ENCODE measurements around the gene EXOC6B.
A peak's percentile ranks its signal among the peaks of the same experiment; 100 is the strongest.
"Not testable (repeated sequence)": the region's sequence is repeated elsewhere in the genome, so short reads cannot be mapped to it uniquely, and the experiment has no call there.

EXOC6B gene

DNA sequence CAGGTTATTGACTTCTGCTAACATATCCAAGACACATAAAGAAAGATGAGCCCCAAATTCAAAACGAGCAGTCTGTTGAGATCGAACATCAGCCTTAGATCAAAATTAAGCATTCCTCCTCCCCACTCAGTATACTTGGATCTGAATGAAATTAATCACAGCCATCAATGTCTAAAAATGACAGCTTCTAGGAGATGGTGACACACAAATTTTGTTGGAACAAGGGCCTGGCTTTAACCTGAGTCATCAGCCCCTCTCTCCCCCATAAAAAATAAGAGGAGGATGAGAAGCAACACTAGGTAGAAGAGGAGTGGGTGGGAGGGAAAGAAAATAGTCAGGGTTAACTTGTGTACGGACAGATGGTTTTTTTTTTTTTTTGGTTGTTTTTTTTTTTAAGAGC is 223.1 kb downstream of the EXOC6B start:
- DNase-seq, result no peak

DNA sequence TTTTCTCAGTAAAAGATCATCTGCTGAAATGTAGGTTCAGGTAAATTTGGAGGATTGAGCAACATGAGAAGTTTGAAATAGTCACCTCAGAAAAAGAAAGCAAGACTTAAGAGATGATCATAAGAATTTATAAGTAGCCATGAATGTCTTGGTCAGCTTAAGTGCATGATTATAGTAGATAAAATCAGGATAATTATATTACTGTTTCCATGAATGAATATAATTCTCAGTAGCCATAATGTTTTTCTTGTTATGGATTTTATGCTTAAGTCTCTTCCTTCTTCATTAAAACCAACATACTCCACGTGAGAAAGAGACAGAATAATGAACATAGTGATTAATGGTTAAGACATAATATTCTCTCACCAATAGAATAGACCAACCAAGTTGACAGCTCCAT is 223.7 kb downstream of the EXOC6B start:
- no peak for DNase-seq

DNA sequence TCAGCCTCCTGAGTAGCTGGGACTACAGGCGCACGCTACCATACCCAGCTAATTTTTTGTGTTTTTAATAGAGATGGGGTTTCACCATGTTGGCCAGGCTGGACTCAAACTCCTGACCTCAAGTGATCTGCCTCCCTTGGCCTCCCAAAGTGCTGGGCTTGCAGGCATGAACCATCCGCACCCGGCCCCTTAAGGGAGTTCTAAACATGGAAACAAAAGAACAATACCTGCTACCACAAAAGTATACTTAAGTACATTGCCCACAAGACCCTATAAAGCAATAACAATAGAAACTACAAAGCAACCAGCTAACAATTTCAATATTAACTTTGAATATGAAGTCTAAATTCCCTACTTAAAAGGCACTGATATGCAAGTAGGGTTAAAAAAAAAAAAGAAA is 242.0 kb downstream of the EXOC6B start:
- not testable (repeated sequence) for DNase-seq

DNA sequence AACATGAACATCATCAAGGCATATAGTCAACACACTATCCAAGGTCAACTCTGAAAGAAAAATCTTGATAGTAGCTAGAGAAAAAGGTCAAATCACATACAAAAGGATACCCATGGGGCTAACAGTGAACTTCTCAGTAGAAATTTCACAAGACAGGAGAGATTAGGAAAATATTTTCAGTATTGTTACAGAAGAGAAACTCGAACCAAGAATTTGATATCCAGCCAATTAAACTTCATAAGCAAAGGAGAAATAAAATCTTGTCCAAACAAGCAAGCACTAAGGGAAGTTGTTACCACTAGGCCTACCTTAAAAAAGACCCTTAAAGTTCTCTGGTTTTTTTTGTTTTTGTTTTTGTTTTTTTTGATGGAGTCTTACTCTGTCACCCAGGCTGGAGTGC is 242.5 kb downstream of the EXOC6B start:
- DNase-seq, result no peak

DNA sequence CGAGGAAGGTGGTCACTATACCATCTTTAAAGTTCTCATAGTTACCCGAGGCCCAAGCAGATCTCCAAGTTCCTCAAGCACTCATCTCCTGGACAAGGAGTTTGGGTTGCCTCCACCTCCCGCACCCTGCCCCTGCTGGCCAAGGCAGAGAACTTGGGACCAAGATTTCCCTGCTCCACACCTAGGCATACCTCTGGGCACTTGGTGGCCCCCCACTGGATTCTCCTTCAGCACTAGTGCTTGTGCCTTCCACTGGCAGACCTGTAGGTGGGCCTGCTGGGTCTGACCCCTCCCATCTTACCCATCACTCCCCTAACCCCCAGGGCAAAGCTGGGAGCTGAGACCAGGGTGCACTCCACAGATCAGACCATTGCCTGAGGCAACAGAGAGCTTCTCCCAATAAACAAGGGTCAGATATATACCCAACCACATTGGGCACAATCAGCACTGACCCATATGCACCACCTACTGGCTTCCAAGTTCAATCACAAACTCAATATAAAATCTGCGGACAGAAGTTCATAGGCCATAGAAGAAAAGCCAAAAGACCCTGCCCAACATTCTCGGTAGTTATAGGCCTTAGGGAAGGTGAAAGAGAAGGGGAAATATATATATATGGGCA is 244.2 kb downstream of the EXOC6B start:
- DNase-seq, result no peak

DNA sequence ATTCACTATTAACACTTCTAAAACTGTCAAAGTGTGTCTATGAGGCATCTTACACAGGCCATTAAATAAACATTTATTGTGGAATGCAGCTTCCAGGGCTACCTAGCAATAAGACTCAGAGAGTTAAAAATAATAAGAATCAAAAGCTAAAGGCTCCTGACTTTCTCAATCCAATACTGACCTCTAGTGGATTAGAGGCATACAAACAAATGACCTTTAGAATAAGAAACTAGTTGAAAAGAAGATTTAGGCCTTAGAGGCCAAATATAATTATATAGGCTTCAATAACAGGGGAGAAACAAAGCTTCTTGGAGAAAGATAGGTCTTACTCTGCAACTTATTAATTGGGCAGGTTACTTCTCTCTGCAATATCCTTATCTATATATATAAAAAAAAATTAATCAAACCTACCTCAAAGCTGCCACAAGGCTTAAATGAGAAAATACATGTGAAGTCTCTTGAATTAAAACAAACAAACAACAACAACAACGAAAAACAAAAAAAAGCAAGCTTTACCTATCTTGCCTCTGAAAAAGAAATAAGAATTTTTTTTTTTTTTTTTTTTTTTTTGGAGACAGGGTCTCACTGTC is 246.1 kb downstream of the EXOC6B start:
- DNase-seq, result peak; percentile 55

DNA sequence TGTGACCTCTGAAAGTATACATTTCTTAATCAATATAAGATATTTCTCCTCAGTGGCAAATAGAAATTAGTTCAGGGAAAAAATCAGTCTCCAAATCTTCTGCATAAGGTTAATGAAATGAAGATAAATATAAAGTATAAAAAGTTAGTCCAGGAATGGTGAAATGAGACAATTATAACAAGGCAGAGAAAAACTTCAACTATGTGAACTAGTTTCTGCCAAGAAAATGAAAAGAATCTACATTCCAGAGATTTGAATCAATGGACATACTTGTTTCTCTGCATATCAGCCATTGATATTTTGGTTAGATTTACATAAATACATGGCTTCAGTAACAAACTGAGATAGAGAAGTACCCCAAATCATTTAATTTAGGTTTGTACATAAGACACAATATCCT is 249.0 kb downstream of the EXOC6B start:
- DNase-seq, result peak; percentile 54

DNA sequence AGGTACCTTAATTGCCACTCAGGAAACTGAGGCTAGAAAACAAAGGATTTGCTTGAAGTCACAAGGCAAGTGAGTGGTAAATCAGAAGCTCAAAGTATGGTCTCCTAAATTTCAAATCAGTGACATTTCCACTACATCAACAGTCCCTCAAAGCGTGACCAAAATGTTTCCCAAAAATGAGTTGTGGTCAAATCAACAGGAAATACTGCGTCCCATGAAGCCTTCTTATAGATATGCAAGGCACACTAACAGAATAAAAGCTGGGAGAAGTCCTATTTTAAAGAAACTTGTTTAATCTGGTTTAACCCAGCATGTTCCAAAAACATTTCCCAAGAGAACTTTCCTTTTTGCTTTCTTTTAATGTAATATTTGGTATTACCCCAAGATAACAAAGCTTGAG is 249.4 kb downstream of the EXOC6B start:
- DNase-seq, result peak; percentile 7

DNA sequence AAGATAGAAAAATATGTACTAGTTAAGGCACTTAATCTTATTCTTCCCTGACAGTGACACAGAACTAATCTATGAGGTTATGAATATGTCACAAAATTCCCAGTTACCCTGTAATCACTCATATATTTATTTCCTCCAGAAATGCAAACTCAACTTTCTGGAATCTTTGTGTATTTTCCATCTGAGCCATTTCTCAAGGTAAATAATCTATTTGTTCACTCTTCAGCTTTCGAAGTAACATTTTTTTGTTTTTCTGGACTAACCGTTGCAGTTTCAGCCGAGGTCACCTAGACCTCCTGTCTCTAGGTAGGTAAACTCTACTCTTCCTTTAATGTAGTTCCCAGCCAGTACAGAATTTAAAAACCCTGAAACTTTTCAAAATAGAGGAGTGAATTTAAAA is 250.9 kb downstream of the EXOC6B start:
- no peak for DNase-seq

DNA sequence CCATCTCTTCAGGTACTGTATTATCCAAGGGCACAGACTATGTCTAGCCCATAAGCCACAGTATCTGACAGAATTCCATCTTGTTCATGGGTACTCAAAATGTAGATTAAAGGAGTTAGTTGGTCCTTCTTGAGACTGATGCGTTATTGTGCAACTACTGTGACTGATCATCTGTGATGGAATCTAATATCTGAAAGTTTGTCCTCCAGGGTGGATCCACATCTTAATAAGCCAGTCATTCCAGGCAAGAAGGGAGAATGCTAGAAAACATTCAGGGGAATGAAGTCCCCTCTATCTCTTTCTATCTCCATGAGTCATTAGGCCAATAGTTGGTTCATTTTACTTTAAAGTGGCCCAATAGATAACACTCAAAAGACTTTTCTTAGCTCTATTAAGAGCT is 252.6 kb downstream of the EXOC6B start:
- no peak for DNase-seq

DNA sequence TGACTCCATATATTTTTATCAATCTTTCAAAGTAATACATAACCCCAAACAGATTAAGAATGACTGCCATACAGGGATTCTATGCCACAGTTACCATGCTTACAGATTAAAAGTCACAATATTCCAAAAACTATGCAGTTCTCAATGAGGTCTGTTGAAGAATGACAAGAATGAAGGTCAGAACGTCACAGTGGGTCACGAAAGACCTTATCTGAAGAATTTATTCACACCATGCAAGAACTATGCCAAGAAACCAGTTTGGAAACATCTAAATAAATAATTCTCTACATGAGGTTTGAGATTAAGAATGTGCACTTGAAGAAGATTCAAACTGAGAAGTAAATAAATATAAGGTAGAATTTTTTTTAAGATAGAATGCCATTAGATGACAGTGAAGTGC is 253.3 kb downstream of the EXOC6B start:
- DNase-seq, result peak; percentile 14

DNA sequence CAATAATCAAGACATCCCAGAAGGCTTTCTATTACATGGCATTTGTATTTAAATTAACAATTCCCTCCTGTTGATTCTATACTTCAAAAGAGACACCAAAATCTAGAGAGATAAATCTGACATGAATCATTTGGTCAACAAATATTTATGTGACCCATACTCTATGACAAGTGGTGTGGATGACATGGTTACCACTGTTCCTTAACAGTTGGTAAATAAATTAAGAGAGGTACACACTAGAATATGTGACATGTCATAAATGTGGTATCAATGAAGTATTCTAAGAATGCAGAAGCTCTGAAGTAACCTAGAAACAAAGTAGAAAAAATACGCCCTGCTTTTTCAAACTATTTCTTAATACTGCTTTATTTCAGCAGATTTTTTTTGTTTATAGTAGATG is 255.4 kb downstream of the EXOC6B start:
- DNase-seq, result peak; percentile 9

DNA sequence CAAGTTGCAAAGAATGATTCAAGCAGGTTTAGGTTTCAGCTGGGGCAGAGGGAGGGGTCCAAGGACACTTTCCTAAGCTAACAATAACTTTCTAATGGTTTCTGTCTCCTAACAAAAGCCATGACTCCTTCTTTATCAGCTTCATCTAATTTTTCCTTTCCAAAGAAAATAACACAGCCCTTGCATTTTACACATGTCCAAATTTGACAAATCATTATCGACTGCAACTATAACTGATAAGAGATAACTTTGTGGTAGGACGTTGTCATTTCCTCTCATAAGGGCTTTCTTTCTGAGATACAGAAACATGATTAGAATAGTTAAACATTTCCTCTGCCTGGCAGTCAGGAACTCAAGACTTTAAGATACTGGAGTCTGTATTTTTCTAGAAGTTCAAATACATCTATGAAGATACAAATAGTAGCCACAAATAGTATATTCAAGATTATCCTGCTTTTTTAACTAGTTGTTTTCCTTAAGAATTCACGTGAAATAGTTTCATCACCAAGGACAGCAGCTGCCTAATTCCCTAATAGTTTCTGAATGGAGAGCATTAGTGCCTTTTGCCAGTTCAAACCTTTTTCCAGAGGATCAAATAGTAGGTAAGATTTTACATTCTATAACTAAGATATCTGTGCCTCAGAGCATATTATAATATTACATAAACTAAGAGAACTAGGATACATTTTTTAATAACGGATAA is 263.2 kb downstream of the EXOC6B start:
- DNase-seq, result no peak

DNA sequence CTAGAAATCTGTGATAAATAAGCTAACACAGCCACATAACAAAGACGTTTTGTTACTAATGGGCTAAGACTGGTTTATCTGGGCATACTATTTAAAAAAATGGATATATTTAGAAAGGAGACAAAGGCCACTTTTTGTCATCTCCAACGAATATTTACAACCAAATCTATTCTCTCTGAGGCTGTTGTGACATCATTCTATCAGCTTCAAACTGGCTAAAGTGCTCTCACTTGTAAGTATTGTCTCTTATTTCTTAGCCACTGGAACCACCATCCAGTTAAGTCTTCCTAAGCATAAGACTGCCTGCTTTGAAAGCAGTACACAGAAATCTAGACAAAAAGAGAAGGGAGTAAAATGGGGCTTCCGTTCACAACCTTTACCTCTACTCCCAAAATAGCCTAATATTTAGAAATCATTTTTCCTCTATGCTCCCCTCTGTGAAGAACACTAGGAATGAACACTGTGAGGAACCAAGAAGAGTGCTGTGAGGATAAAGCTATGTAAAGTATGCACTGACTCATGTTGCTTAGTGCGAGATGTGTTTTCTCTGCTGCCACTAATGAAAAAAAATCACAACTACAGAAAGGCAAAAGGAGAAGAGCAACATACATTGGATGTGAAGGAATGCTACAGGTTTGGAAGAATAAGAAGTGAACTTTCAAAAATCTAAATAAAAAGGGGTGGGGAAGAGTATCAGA is 264.1 kb downstream of the EXOC6B start:
- peak; percentile 73 for DNase-seq

DNA sequence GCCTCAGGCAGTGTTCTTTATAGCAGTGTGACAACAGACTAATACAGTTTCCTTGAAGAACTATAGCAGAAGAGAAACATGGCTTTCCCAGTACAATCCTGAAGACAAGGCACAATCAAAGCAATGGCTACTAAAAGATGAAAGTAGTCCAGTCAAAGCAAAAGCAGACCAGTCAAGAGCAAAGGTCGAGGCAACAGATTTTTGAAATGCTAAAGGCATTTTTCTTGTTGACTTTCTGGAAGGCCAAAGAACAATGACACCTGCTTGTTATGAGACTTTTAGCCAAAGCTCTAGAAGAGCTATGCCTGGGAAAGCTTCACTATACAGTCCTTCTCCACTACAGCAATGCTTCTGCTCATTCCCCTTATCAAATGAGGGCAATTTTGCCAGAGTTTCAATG is 269.9 kb downstream of the EXOC6B start:
- DNase-seq, result no peak

DNA sequence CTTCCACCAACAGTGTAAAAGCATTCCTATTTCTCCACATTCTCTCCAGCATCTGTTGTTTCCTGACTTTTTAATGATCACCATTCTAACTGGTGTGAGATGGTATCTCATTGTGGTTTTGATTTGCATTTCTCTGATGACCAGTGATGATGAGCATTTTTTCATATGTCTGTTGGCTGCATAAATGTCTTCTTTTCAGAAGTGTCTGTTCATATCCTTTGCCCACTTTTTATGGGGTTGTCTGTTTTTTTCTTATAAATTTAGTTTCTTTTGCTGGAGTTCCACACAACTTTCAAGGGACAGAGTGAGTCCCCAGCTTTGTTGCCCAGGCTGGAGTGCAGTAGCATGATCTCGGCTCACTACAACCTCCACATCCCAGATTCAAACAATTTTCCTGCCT is 270.5 kb downstream of the EXOC6B start:
- DNase-seq, result not testable (repeated sequence)

DNA sequence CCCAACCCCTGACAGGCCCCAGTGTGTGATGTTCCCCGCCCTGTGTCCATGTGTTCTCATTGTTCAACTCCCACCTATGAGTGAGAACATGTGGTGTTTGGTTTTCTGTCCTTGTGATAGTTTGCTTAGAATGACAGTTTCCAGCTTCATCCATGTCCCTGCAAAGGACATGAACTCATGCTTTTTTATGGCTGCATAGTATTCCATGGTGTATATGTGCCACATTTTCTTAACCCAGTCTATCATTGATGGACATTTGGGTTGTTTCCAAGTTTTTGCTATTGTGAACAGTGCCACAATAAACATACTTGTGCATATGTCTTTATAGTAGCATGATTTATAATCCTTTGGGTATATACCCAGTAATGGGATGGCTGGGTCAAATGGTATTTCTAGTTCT is 270.9 kb downstream of the EXOC6B start:
- DNase-seq, result not testable (repeated sequence)

DNA sequence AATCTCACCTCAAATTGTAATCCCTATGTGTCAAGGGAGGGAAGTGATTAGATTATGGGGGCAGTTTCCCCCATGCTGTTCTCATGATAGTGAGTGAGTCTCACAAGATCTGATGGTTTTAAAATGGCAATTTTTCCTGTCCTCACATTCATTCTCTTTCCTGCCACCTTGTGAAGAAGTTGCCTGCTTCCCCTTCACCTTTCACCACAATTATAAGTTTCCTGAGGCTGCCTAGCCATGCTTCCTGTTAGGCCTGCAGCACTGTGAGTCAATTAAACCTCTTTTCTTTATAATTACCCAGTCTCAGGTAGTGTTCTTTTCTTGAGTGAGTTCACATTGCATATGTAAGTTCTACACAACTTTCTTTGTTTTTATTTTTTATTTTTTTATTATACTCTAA is 271.5 kb downstream of the EXOC6B start:
- DNase-seq, result no peak

DNA sequence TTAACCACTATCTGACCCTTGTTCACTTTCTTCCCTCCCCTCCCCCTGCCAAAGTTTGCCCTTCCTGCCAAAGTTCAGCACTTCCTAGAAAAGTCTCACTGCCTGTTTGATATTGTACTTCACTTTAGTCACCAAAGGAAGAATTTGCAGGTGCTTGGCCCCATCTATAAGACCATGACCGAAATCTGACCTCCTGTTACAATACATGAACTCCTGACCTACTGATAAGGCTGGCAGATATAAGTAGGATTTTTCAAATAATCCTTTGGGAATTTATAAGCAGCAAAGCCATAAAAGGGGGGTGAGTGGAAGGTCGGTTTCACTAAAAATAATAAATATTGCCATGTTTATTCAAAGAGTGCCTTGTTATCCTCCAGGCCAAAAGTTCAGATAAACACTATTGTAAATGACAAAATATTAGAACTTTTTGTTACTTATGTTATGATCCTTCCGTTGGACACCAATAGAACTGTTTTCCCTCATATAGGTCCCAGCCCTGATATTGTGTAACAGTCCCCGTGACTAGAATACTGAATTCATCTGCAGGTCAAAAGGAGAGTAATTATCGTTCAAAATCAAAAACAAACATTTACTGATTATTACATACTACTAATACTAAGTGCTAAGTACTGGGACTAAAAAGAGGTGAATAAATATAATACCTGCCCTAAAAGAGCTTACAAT is 277.6 kb downstream of the EXOC6B start:
- no peak for DNase-seq

DNA sequence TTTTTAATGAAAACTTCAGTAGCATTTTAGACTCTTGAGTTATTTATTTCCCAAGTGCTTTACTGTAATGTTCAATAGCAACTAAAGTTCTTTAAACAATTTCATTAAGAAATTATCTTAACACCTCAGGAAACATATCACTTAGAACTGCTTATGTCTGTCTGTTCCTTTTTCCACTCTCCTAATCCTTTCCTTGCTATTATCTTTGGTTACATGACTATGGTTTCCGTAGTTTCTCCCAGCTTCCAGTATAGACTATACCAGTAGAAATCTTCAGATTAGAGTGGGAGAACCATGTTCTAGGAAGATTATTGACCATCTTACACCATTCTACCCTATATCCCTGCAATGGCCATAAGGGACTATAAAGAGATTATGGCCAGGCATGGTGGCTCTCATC is 280.0 kb downstream of the EXOC6B start:
- DNase-seq, result no peak

DNA sequence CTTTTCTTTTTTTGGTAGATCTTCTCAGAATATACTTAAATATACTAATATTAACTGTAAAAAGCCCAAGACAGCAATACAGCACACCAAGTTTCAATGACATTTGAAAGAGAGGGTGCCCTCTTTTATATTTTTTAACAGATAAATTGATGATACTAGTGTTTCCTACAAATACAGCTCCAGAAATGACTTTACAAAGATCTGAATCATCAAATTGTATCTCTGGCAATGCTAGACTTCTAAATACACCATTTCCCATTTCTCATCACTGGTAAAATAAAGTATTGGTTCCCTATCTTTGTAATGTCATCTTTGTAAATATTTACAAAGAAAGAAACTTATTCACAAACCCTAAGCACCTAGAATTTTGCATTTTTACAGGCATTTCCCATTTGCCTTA is 281.3 kb downstream of the EXOC6B start:
- no peak for DNase-seq

DNA sequence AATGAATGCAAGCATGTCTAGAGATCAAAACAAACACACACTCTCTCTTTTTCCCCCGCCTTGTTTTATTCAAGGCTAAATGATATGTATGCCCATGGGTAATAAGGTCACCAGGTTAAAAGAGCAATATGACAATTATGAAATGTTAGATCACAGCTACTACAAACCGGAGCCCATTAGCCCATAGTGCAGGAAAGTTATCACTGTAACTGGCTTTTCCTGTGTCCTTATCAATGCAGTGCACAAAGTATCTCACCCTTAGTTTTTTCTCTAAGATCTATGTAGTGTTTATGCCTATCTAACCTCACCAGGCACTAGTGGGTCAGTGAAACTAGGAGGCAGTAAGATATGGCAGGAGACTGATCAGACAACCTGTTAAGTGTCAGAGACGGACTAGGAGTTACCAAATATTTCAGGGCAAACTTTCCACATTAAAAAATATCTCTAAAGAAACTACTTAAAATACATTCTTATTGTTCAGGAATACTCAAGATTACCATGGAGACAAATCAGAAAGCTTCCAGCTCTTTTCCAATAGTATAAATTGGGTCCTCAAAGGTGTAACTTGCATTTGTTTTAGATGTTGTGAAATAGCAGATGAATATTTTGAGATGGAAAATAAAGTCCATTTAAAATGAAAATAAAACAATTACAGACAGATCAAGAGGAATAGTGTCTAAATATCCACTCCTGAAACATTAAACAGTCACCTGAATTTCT is 282.2 kb downstream of the EXOC6B start:
- DNase-seq, result no peak
